GM21447 (cell line): ENCODE measurements around the gene TBKBP1.

Experiments
- ATAC-seq: cut with Tn5 transposase; IDR thresholded peaks from one replicate; pipeline ENCODE4 v1.9.1; 2021; ENCODE audit not compliant: unreplicated experiment

TBKBP1 gene

GRCh38 chr17:47713980-47714700, 20.2 kb downstream of the TBKBP1 start:
- ATAC-seq = no peak

GRCh38 chr17:47714773-47715396, 20.9 kb downstream of the TBKBP1 start:
- ATAC-seq = no peak

GRCh38 chr17:47715669-47716325, 21.8 kb downstream of the TBKBP1 start:
- ATAC-seq = no peak

- no peak for ATAC-seq
Measured at GRCh38 chr17:47716375-47716774, 22.4 kb downstream of the TBKBP1 start.

- ATAC-seq = peak; percentile 37
Measured at GRCh38 chr17:47717261-47717697, 23.3 kb downstream of the TBKBP1 start.

GRCh38 chr17:47717979-47718621, 24.1 kb downstream of the TBKBP1 start:
- ATAC-seq = no peak

GRCh38 chr17:47718634-47719405, 24.9 kb downstream of the TBKBP1 start:
- ATAC-seq = no peak

- ATAC-seq = no peak
Measured at GRCh38 chr17:47719411-47720152, 25.6 kb downstream of the TBKBP1 start.

- no peak for ATAC-seq
Measured at GRCh38 chr17:47720196-47720595, 26.2 kb downstream of the TBKBP1 start.

GRCh38 chr17:47720754-47721533, 27.0 kb downstream of the TBKBP1 start:
- ATAC-seq = peak; percentile 20

- ATAC-seq = no peak
Measured at GRCh38 chr17:47721725-47722124, 27.8 kb downstream of the TBKBP1 start.

- no peak for ATAC-seq
Measured at GRCh38 chr17:47724705-47725104, 30.7 kb downstream of the TBKBP1 start.

- no peak for ATAC-seq
Measured at GRCh38 chr17:47725446-47726111, 31.6 kb downstream of the TBKBP1 start.

GRCh38 chr17:47726796-47727703, 33.1 kb downstream of the TBKBP1 start:
- no peak for ATAC-seq

GRCh38 chr17:47727704-47728036, 33.7 kb downstream of the TBKBP1 start:
- ATAC-seq = no peak

GRCh38 chr17:47728214-47728877, 34.4 kb downstream of the TBKBP1 start:
- no peak for ATAC-seq

GRCh38 chr17:47729476-47729875, 35.5 kb downstream of the TBKBP1 start:
- no peak for ATAC-seq
